ENCODE data around the gene SPRR1B.
"Not testable (repeated sequence)": the region's sequence is repeated elsewhere in the genome, so short reads cannot be mapped to it uniquely, and the experiment has no call there.

The SPRR1B gene

DNA sequence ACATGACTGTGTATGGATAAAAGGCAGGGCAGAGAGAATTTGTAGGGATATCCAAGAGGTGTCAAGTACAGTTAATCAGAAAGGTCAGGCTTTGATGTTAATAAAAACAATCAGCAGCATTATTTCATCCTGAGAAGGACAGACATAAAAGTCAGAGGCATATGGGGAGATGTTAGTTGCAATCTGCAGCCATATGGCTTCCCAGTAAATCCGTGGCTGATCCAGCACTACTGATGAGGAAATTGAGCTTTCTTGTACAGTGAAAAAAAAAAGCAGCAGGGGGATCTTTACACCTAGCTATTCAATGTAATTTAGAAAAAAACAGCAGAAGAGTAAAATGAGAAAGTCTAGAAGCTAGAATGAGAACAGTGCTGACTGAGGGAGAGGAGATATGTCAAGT is 2.2 kb upstream of the SPRR1B start:
- H3K4me1 Mint-ChIP-seq: no peaks in the 10 kb centered on the region
- no peak overlapping the region for H3K27ac Mint-ChIP-seq
- no peak overlapping the region for H3K4me3 Mint-ChIP-seq
- no peaks in the 10 kb centered on the region for H3K9me3 Mint-ChIP-seq
- TF ChIP-seq, protein P1, sequence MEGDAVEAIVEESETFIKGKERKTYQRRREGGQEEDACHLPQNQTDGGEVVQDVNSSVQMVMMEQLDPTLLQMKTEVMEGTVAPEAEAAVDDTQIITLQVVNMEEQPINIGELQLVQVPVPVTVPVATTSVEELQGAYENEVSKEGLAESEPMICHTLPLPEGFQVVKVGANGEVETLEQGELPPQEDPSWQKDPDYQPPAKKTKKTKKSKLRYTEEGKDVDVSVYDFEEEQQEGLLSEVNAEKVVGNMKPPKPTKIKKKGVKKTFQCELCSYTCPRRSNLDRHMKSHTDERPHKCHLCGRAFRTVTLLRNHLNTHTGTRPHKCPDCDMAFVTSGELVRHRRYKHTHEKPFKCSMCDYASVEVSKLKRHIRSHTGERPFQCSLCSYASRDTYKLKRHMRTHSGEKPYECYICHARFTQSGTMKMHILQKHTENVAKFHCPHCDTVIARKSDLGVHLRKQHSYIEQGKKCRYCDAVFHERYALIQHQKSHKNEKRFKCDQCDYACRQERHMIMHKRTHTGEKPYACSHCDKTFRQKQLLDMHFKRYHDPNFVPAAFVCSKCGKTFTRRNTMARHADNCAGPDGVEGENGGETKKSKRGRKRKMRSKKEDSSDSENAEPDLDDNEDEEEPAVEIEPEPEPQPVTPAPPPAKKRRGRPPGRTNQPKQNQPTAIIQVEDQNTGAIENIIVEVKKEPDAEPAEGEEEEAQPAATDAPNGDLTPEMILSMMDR (IDR thresholded peaks at IDR 0.05; ENCODE audit: unreplicated experiment in 3 of 3): no peak
- no peaks in the 10 kb centered on the region for H3K36me3 Mint-ChIP-seq (ENCODE audit: low read depth)
- H3K27me3 Mint-ChIP-seq (ENCODE audit: low read depth): peaks cover 9% of the 10 kb centered on the region

DNA sequence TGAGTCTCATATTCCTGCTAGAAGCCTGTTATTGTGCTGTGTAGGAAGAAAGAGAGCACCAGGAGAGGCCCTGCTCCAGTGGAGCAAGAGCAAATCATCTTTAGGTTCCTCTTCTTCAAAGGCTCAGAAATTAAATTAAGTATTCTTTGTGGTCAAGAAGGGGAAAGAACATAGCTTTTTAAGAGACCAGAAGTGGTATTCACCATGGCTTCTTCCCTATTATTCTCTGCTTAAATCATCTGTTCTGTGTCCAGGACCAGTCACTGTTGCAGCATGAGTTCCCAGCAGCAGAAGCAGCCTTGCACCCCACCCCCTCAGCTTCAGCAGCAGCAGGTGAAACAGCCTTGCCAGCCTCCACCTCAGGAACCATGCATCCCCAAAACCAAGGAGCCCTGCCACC is 1.1 kb downstream of the SPRR1B start:
- peaks cover 9% of the 10 kb centered on the region for H3K27me3 Mint-ChIP-seq (ENCODE audit: low read depth)

DNA sequence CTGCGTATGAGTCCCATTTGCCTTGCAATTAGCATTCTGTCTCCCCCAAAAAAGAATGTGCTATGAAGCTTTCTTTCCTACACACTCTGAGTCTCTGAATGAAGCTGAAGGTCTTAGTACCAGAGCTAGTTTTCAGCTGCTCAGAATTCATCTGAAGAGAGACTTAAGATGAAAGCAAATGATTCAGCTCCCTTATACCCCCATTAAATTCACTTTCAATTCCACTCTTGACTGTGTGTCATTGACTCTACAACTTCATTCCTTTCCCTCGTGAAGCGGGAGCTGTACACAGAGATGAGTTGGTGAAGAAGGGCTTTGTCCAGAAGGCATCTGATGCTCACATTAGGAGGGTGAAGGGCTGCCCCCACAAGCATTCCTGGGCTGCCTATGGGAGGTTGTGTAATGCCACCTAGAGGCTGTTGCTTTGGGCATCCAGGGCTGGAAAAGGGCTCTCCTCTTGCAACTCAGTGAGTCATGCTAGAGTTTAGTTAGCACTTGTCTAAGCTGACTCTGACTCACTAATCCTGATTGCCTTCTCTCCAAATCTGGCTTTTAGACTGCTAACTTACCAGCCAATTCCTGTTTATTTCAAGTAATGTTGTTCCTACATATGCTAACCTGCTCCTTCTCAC is 1.8 kb downstream of the SPRR1B start:
- Mint-ChIP-seq H3K9me3 (no peaks in the 10 kb centered on the region), H3K36me3 (ENCODE audit: low read depth) (no peaks in the 10 kb centered on the region), H3K4me1 (no peaks in the 10 kb centered on the region), H3K27me3 (ENCODE audit: low read depth) (peaks cover 9% of the 10 kb centered on the region), H3K4me3 (no peak overlapping the region), H3K27ac (no peak overlapping the region)
- TF ChIP-seq, protein P1 (IDR thresholded peaks at IDR 0.05; ENCODE audit: unreplicated experiment in 3 of 3): no peak

More for the DNA sequence above, 1.1 kb downstream of the SPRR1B start:
- TF ChIP-seq, protein P1 (IDR thresholded peaks at IDR 0.05; ENCODE audit: unreplicated experiment in 3 of 3): no peak
- Mint-ChIP-seq H3K27ac (no peak overlapping the region), H3K9me3 (no peaks in the 10 kb centered on the region), H3K36me3 (ENCODE audit: low read depth) (no peaks in the 10 kb centered on the region), H3K4me3 (no peak overlapping the region), H3K4me1 (no peaks in the 10 kb centered on the region)

DNA sequence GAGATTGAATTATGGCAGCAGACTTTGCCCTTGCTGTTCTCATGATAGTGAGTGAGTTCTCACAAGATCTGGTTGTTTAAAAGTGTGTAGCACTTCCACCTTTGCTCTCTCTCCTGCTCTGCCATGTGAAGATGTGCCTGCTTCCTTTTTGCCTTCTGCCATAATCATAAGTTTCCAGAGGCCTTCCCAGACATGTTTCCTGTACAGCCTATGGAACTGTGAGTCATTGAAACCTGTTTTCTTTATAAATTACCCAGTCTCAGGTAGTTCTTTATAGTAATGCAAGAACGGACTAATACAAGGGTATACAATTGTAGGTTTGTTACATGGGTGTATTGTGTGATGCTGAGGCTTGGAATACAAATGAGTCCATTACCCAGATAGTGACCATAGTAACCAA is 4.2 kb downstream of the SPRR1B start:
- H3K4me3 Mint-ChIP-seq: no peak overlapping the region
- no peak overlapping the region for H3K27ac Mint-ChIP-seq
- TF ChIP-seq, protein P1 (IDR thresholded peaks at IDR 0.05; ENCODE audit: unreplicated experiment in 3 of 3): no peak
- peaks cover 13% of the 10 kb centered on the region for H3K27me3 Mint-ChIP-seq (ENCODE audit: low read depth)
- H3K36me3 Mint-ChIP-seq (ENCODE audit: low read depth): no peaks in the 10 kb centered on the region
- H3K4me1 Mint-ChIP-seq: no peaks in the 10 kb centered on the region
- no peaks in the 10 kb centered on the region for H3K9me3 Mint-ChIP-seq

DNA sequence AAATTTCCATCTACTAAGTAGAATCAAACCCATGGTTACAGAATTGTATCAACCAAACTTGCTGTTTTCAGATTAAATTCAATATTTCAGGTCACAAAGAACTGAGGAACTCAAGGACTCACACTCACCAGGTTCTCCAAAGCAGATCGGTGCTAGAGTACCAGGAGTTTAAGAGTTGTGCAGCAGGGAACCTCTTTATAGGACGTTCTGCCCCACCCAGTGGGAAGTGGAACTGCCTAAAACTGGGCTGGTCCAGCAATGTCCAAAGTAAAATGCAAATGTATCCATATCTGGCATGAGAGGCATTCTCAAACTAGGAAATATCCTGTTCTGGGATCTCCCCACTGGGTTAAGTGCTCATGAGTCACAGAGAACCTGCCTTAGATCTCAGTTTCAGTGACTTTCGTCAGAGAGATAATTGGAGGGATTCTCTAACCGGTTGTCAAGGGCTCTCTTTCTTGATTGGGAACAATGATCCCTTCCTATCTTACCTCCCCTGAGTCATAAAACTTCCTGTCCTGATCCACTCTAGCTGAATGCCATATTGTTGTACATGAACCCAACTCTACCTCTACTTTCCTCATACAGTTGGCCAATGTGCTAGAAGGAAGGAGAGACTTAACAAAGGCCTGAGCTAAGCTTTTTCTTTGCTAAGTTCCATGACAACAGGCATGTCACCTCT is 10.1 kb downstream of the SPRR1B start, which contains the start of gene SPRR2D:
Gene SPRR2D (minus strand): TSS at position 171 of the 682 bp plus-strand sequence. CDS start 774 bp downstream, outside the sequence.
- Mint-ChIP-seq H3K4me1 (no peaks in the 10 kb centered on the region), H3K36me3 (ENCODE audit: low read depth) (no peaks in the 10 kb centered on the region), H3K27ac (no peak within 1 kb of the TSS), H3K27me3 (ENCODE audit: low read depth) (peaks cover 6% of the 10 kb centered on the region), H3K4me3 (no peak within 1 kb of the TSS), H3K9me3 (no peaks in the 10 kb centered on the region)
- TF ChIP-seq, protein P1 (IDR thresholded peaks at IDR 0.05; ENCODE audit: unreplicated experiment in 3 of 3): no peak

DNA sequence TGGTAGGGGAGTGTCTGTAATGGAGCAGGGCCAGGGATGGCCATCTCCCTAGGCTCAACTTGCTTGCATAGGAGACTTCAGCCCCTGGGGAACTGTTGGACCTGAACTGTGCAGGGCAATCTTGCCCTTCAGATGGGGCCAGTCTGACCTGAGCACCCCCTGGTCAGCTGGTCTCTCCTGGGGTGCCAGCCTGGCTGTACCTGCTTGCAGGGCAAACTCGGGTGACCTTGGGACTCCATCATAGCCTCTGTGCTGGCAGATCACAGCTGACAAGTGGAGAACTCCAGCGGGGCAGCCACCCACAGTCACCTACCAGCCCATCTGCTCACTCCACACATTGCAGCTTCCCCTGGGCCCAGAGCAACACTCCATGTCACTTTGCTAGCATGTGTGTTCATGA is 18.2 kb downstream of the SPRR1B start:
- TF ChIP-seq, protein P1 (IDR thresholded peaks at IDR 0.05; ENCODE audit: unreplicated experiment in 3 of 3): no peak
- H3K36me3 Mint-ChIP-seq (ENCODE audit: low read depth): no peaks in the 10 kb centered on the region
- H3K4me3 Mint-ChIP-seq: no peak overlapping the region
- no peaks in the 10 kb centered on the region for H3K27me3 Mint-ChIP-seq (ENCODE audit: low read depth)
- H3K9me3 Mint-ChIP-seq: no peaks in the 10 kb centered on the region
- H3K4me1 Mint-ChIP-seq: no peaks in the 10 kb centered on the region
- no peak overlapping the region for H3K27ac Mint-ChIP-seq

DNA sequence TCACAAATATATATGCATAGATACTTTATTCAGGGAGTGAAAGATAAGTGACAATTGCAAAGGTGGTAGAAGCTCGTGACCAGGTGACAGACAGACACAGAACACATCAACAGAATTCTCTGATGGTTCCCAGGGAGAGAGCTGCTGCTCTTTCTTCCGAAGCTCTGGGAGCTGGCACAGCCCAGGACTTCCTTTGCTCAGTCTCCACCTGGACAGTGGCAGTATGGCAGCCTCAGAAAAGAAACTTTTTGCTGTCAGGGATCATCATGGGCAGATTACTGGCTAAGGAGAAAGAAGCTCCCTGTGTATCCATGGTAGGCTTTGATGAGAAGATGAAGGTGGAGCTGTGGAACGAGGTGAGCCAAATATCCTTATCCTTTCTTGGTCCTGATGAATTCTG is 25.1 kb downstream of the SPRR1B start:
- not testable (repeated sequence) for H3K27ac Mint-ChIP-seq; H3K36me3 Mint-ChIP-seq (ENCODE audit: low read depth); H3K4me3 Mint-ChIP-seq; H3K9me3 Mint-ChIP-seq; H3K4me1 Mint-ChIP-seq; H3K27me3 Mint-ChIP-seq (ENCODE audit: low read depth)
